WTC11 (cell line): ENCODE measurements around the gene SCN4B.

Experiments used
- MXD4 ChIP-seq: fragments of 250-450 bp; sonication (Bioruptor Pico); IDR thresholded peaks from 2 replicates; pipeline ENCODE4 v1.8.0; 2021; ENCODE audit warnings: mild to moderate bottlenecking, moderate library complexity, borderline replicate concordance
- SP1 ChIP-seq: sonication (generic); formaldehyde crosslinking; conservative IDR thresholded peaks from 2 replicates; pipeline ENCODE4 v1.8.1; 2022; ENCODE audit warnings: missing genetic modification reagents
- TF ChIP-seq, protein P1 (sequence below): fragments of 200-600 bp; IDR thresholded peaks from 2 replicates; pipeline ENCODE4 v1.8.0; 2022; ENCODE audit warnings: antibody characterized with exemption

DNA sequence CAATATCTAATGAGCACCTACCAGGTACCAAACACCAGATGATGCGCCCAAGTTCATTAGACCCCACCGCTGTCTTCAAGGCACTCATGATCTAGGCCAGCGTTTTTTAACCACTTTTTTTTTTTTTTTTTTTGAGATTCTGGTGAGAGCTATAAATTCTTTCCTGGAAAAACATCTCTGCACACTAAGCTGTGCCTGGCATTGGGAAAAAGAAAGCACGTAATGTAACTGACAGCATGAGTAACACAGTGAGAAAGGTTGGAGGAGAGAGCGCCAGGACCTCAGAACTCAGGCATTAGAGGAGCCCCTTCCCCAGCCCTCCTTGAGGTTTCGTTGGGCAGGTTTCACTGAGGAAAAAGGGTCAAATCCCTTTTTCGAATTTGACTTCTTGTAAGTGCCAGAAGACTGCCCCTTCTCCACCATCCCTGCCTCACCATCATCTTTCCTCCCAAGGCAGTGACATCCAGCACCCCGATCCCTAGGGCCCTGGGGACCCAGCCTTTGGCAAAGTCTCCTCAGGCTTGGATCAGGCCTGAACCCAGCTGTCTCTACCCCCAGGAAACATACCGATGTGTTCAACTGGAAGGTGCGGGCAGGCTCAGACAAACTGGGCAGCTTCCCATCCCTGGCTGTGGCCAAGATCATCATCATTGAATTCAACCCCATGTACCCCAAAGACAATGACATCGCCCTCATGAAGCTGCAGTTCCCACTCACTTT, 39.8 kb downstream of the SCN4B start:
- TF ChIP-seq, protein P1, sequence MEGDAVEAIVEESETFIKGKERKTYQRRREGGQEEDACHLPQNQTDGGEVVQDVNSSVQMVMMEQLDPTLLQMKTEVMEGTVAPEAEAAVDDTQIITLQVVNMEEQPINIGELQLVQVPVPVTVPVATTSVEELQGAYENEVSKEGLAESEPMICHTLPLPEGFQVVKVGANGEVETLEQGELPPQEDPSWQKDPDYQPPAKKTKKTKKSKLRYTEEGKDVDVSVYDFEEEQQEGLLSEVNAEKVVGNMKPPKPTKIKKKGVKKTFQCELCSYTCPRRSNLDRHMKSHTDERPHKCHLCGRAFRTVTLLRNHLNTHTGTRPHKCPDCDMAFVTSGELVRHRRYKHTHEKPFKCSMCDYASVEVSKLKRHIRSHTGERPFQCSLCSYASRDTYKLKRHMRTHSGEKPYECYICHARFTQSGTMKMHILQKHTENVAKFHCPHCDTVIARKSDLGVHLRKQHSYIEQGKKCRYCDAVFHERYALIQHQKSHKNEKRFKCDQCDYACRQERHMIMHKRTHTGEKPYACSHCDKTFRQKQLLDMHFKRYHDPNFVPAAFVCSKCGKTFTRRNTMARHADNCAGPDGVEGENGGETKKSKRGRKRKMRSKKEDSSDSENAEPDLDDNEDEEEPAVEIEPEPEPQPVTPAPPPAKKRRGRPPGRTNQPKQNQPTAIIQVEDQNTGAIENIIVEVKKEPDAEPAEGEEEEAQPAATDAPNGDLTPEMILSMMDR = no peak
- no peak for TF ChIP-seq SP1
- TF ChIP-seq MXD4 (CRISPR knock-in tag) = no peak
